OCI-LY1 (cell line): Measurements from ENCODE around the gene SMYD1.

ENCODE experiments used
- H2AFZ ChIP-seq: fragments of 200-600 bp; sonication (generic), shearing (Covaris generic); 2 replicates; pipeline ENCODE4 v1.6.0; 2014; ENCODE audit warnings: antibody characterized with exemption, mild to moderate bottlenecking, low read length
- H3F3A ChIP-seq: fragments of 200-600 bp; sonication (generic), shearing (Covaris generic); 2 replicates; pipeline ENCODE4 v1.6.0; 2014; ENCODE audit warnings: mild to moderate bottlenecking, antibody characterized with exemption, low read length, moderate library complexity; ENCODE audit not compliant: insufficient read depth
- H3K27ac ChIP-seq: fragments of 200-600 bp; sonication (generic); 2 replicates; pipeline ENCODE4 v1.5.1; 2014; ENCODE audit warnings: low read length, mixed run types, mild to moderate bottlenecking, low read depth; ENCODE audit not compliant: poor library complexity, severe bottlenecking
- H3K27me3 ChIP-seq: fragments of 200-600 bp; sonication (generic); 2 replicates; pipeline ENCODE4 v1.6.0; 2014; ENCODE audit warnings: antibody characterized with exemption, mild to moderate bottlenecking, low read length, moderate library complexity; ENCODE audit not compliant: insufficient read depth
- H3K36me3 ChIP-seq: fragments of 200-600 bp; sonication (generic); 2 replicates; pipeline ENCODE4 v1.6.1; 2014; ENCODE audit warnings: mild to moderate bottlenecking, antibody characterized with exemption, low read length, moderate library complexity, mixed read lengths; ENCODE audit not compliant: insufficient read depth
- H3K4me1 ChIP-seq: fragments of 200-600 bp; sonication (generic); 2 replicates; pipeline ENCODE4 v1.5.1; 2014; ENCODE audit warnings: mild to moderate bottlenecking, low read length, moderate library complexity; ENCODE audit not compliant: insufficient read depth, severe bottlenecking
- H3K4me2 ChIP-seq: fragments of 200-600 bp; sonication (generic), shearing (Covaris generic); 2 replicates; pipeline ENCODE4 v1.6.1; 2014; ENCODE audit warnings: low read length
- H3K4me3 ChIP-seq: fragments of 200-600 bp; sonication (generic); 2 replicates; pipeline ENCODE4 v1.5.1; 2014; ENCODE audit warnings: low read length, low read depth, mild to moderate bottlenecking, mixed read lengths; ENCODE audit not compliant: poor library complexity, severe bottlenecking
- H3K79me2 ChIP-seq: fragments of 200-600 bp; shearing (Covaris generic); 2 replicates; pipeline ENCODE4 v1.6.1; 2016; ENCODE audit warnings: mixed run types, low read length, mixed read lengths; ENCODE audit not compliant: insufficient read depth
- H3K9ac ChIP-seq: fragments of 200-600 bp; sonication (generic), shearing (Covaris generic); 2 replicates; pipeline ENCODE4 v1.6.1; 2014; ENCODE audit warnings: mild to moderate bottlenecking, low read length, mixed read lengths
- H3K9me2 ChIP-seq: fragments of 200-600 bp; sonication (generic), shearing (Covaris generic); 2 replicates; pipeline ENCODE4 v1.6.1; 2014; ENCODE audit warnings: low read depth, mild to moderate bottlenecking, low read length, mixed read lengths
- H3K9me3 ChIP-seq: fragments of 200-600 bp; shearing (Covaris generic); 2 replicates; pipeline ENCODE4 v1.6.1; 2014; ENCODE audit warnings: low read length, mixed read lengths
- H4K20me1 ChIP-seq: fragments of 200-600 bp; sonication (generic), shearing (Covaris generic); 2 replicates; pipeline ENCODE4 v1.6.0; 2016; ENCODE audit warnings: mild to moderate bottlenecking, low read length; ENCODE audit not compliant: insufficient read depth
- EZH2 ChIP-seq: fragments of 200-600 bp; sonication (generic), shearing (Covaris generic); IDR thresholded peaks from 2 replicates; pipeline ENCODE4 v1.8.0; 2017; ENCODE audit warnings: borderline replicate concordance, mixed run types, mild to moderate bottlenecking, antibody characterized with exemption, low read length, moderate library complexity, mixed read lengths
- TF ChIP-seq, protein P1 (sequence below): fragments of 200-600 bp; sonication (generic), shearing (Covaris generic); IDR thresholded peaks from 2 replicates; pipeline ENCODE4 v1.5.1; 2017; ENCODE audit warnings: mild to moderate bottlenecking, antibody characterized with exemption, low read length, moderate library complexity, mixed read lengths

SMYD1 gene

DNA sequence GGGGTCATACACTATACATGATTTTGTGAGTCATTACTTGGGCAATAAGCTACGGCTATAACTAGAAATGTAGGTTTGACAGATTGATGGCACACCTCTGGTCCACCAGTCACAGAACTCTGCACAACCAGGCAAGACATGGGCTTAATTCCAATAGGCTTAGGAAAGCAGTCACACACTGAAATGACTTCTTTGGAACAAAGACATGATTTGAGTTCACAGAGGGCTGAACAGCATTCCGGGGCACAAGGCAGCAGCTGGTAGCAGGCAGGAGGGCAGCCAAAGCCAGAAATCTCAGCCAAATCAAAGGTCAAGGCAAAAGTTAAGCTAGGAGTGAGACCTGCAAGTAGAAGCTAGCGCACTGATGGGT, 32.8 kb downstream of the SMYD1 start:
- H3K79me2 ChIP-seq, result no peaks in the 10 kb centered on the region
- H3K4me2 ChIP-seq, result no peak overlapping the region
- TF ChIP-seq EZH2, result no peak
- TF ChIP-seq, protein P1, sequence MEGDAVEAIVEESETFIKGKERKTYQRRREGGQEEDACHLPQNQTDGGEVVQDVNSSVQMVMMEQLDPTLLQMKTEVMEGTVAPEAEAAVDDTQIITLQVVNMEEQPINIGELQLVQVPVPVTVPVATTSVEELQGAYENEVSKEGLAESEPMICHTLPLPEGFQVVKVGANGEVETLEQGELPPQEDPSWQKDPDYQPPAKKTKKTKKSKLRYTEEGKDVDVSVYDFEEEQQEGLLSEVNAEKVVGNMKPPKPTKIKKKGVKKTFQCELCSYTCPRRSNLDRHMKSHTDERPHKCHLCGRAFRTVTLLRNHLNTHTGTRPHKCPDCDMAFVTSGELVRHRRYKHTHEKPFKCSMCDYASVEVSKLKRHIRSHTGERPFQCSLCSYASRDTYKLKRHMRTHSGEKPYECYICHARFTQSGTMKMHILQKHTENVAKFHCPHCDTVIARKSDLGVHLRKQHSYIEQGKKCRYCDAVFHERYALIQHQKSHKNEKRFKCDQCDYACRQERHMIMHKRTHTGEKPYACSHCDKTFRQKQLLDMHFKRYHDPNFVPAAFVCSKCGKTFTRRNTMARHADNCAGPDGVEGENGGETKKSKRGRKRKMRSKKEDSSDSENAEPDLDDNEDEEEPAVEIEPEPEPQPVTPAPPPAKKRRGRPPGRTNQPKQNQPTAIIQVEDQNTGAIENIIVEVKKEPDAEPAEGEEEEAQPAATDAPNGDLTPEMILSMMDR, result no peak
- no peaks in the 10 kb centered on the region for H3K9me2 ChIP-seq
- no peak overlapping the region for H3K4me3 ChIP-seq
- H3K4me1 ChIP-seq, result no peaks in the 10 kb centered on the region
- no peaks in the 10 kb centered on the region for H4K20me1 ChIP-seq
- H3F3A ChIP-seq, result no peaks in the 10 kb centered on the region
- no peak overlapping the region for H3K9ac ChIP-seq
- H3K27ac ChIP-seq, result no peak overlapping the region
- H3K36me3 ChIP-seq, result no peaks in the 10 kb centered on the region
- H3K27me3 ChIP-seq, result peaks cover 6% of the 10 kb centered on the region; the same call in 1 of the 2 replicates
- no peak overlapping the region for H2AFZ ChIP-seq
- H3K9me3 ChIP-seq, result no peaks in the 10 kb centered on the region

DNA sequence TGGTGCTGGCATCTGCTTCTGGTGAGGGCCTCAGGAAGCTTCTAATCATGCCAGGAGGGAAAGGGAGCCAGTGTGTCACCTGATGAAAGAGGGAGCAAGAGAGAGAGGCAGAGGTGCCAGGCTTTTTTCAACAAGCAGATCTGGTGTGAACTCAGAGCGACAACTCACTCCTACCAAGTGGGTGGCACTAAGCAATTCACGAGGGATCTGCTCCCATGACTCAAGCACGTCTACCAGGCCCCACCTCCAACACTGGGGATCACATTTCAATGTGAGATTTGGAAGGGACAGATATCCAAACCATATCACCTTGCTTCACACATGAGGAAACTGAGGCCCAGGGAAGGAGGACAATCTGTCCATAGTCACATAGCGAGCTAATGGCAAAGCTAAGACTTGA, 41.2 kb downstream of the SMYD1 start:
- TF ChIP-seq EZH2, result no peak
- Histone ChIP-seq H3K4me1 (no peaks in the 10 kb centered on the region), H3K9me2 (no peaks in the 10 kb centered on the region), H2AFZ (no peak overlapping the region), H3F3A (no peaks in the 10 kb centered on the region), H3K4me3 (no peak overlapping the region), H4K20me1 (no peaks in the 10 kb centered on the region), H3K9ac (no peak overlapping the region), H3K79me2 (no peaks in the 10 kb centered on the region), H3K27me3 (no peaks in the 10 kb centered on the region; the same call in 1 of the 2 replicates), H3K36me3 (no peaks in the 10 kb centered on the region), H3K4me2 (no peak overlapping the region), H3K27ac (no peak overlapping the region), H3K9me3 (no peaks in the 10 kb centered on the region)

DNA sequence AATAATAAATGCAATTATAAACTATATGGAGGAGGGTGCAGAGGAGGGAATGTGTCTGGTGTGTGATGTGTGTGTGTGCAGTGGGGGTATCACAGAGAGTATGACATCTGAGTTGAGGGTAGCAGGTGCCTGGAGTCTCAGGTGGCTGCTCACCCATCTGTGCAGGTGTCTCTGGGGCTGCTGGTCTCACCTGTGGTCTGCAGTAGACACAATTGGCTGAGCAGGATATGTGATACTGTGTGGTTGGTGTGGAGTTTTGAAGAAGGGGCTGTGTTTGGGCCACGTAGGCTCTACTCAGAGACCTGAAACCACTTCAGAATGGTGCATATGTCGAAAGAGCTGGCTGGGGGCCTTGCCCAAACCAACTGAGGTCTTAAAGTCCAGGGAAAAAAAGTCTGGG, 43.2 kb downstream of the SMYD1 start:
- TF ChIP-seq, protein P1, result no peak
- no peak for TF ChIP-seq EZH2
- H3K9me3 ChIP-seq, result no peaks in the 10 kb centered on the region
- no peak overlapping the region for H2AFZ ChIP-seq
- H4K20me1 ChIP-seq, result no peaks in the 10 kb centered on the region
- no peak overlapping the region for H3K27ac ChIP-seq
- no peak overlapping the region for H3K4me2 ChIP-seq
- H3K9me2 ChIP-seq, result no peaks in the 10 kb centered on the region
- no peaks in the 10 kb centered on the region for H3K79me2 ChIP-seq
- no peak overlapping the region for H3K9ac ChIP-seq
- H3K4me1 ChIP-seq, result no peaks in the 10 kb centered on the region
- H3K27me3 ChIP-seq, result no peaks in the 10 kb centered on the region
- no peak overlapping the region for H3K4me3 ChIP-seq
- no peaks in the 10 kb centered on the region for H3K36me3 ChIP-seq
- no peaks in the 10 kb centered on the region for H3F3A ChIP-seq

DNA sequence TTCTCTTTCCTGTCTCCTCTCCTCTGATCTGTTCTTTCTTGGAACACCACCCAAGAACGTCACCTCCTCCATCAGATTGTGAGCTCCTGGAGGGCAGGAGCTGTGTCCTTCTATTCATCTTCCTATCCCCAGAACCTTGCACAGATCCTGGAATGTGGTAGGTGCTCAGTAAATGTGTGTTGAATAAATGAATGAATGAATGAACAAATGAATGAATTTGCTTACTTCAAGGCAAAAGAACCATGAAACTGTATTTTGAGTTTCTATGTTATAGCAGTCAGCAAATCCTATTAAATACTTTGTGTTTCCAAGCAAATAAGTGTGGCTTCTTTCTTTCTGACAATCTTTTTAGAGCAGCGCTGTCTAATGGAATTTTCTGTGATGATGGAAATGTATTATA, 45.4 kb downstream of the SMYD1 start:
- no peaks in the 10 kb centered on the region for H3K9me3 ChIP-seq
- H3K9ac ChIP-seq, result no peak overlapping the region
- no peaks in the 10 kb centered on the region for H3K36me3 ChIP-seq
- H2AFZ ChIP-seq, result no peak overlapping the region
- H3F3A ChIP-seq, result no peaks in the 10 kb centered on the region
- H3K4me1 ChIP-seq, result no peaks in the 10 kb centered on the region
- H3K4me3 ChIP-seq, result no peak overlapping the region
- no peaks in the 10 kb centered on the region for H3K9me2 ChIP-seq
- no peaks in the 10 kb centered on the region for H4K20me1 ChIP-seq
- H3K79me2 ChIP-seq, result no peaks in the 10 kb centered on the region
- no peak overlapping the region for H3K4me2 ChIP-seq
- TF ChIP-seq, protein P1, result no peak
- H3K27me3 ChIP-seq, result peaks cover 6% of the 10 kb centered on the region; the same call in 1 of the 2 replicates
- H3K27ac ChIP-seq, result no peak overlapping the region
